SU-DHL-6 (cell line): ENCODE data around the gene CDH13.

Source experiments
- H2AFZ ChIP-seq: fragments of 200-600 bp; sonication (generic); 2 replicates; pipeline ENCODE4 v1.6.1; 2014; ENCODE audit warnings: low read depth, mild to moderate bottlenecking, moderate library complexity, mixed read lengths, antibody characterized with exemption, low read length; ENCODE audit not compliant: severe bottlenecking
- H3F3A ChIP-seq: fragments of 200-600 bp; shearing (Covaris generic); 2 replicates; pipeline ENCODE4 v1.6.0; 2016; ENCODE audit warnings: antibody characterized with exemption, mild to moderate bottlenecking; ENCODE audit not compliant: insufficient read depth
- H3K27ac ChIP-seq: fragments of 200-600 bp; sonication (generic); 2 replicates; pipeline ENCODE4 v1.5.1; 2016; ENCODE audit warnings: low read depth, mild to moderate bottlenecking, low read length, moderate library complexity, mixed read lengths
- H3K27me3 ChIP-seq: fragments of 200-600 bp; sonication (generic), shearing (Covaris generic); 2 replicates; pipeline ENCODE4 v1.6.0; 2014; ENCODE audit warnings: mild to moderate bottlenecking, low read length
- H3K36me3 ChIP-seq: fragments of 200-600 bp; sonication (generic); 2 replicates; pipeline ENCODE4 v1.6.1; 2014; ENCODE audit warnings: mild to moderate bottlenecking, low read length, mixed read lengths
- H3K4me2 ChIP-seq: fragments of 300-600, 200-600 bp; shearing (Covaris generic), sonication (generic); 2 replicates; pipeline ENCODE4 v1.6.0; 2014; ENCODE audit warnings: low read length, low read depth, mild to moderate bottlenecking; ENCODE audit not compliant: poor library complexity, severe bottlenecking
- H3K4me3 ChIP-seq: fragments of 200-600 bp; sonication (generic); 2 replicates; pipeline ENCODE4 v1.5.1; 2014; ENCODE audit warnings: antibody characterized with exemption, low read length, mild to moderate bottlenecking, mixed read lengths; ENCODE audit not compliant: insufficient read depth, poor library complexity, severe bottlenecking
- H3K79me2 ChIP-seq: fragments of 200-600 bp; sonication (generic); 2 replicates; pipeline ENCODE4 v1.6.1; 2014; ENCODE audit warnings: mild to moderate bottlenecking, low read length, moderate library complexity; ENCODE audit not compliant: insufficient read depth
- H3K9ac ChIP-seq: fragments of 200-600 bp; sonication (generic); 2 replicates; pipeline ENCODE4 v1.7.0; 2014; ENCODE audit warnings: mild to moderate bottlenecking, low read length
- H3K9me2 ChIP-seq: fragments of 200-600 bp; sonication (generic); replicated peaks from 2 replicates; pipeline ENCODE4 v1.6.1; 2014; ENCODE audit warnings: low read length; ENCODE audit not compliant: insufficient read depth
- H3K9me3 ChIP-seq: fragments of 200-600 bp; sonication (generic); 2 replicates; pipeline ENCODE4 v1.6.1; 2014; ENCODE audit warnings: low read length, mixed read lengths; ENCODE audit not compliant: insufficient read depth
- H4K20me1 ChIP-seq: fragments of 200-600 bp; sonication (generic); 2 replicates; pipeline ENCODE4 v1.6.1; 2014; ENCODE audit warnings: low read depth, mild to moderate bottlenecking, antibody characterized with exemption, low read length, moderate library complexity, mixed read lengths
- EZH2phosphoT487 ChIP-seq: fragments of 200-600 bp; sonication (generic), shearing (Covaris generic); conservative IDR thresholded peaks from 2 replicates; pipeline ENCODE4 v1.6.1; 2018; ENCODE audit warnings: mild to moderate bottlenecking, antibody characterized with exemption, low read length, moderate library complexity, mixed read lengths
- TF ChIP-seq, protein P1 (sequence below): fragments of 200-600 bp; sonication (generic); IDR thresholded peaks from one replicate; pipeline ENCODE4 v1.5.1; 2017; ENCODE audit warnings: antibody characterized with exemption, mild to moderate bottlenecking, low read length, moderate library complexity; ENCODE audit not compliant: insufficient read depth, poor library complexity, severe bottlenecking

The CDH13 gene

DNA sequence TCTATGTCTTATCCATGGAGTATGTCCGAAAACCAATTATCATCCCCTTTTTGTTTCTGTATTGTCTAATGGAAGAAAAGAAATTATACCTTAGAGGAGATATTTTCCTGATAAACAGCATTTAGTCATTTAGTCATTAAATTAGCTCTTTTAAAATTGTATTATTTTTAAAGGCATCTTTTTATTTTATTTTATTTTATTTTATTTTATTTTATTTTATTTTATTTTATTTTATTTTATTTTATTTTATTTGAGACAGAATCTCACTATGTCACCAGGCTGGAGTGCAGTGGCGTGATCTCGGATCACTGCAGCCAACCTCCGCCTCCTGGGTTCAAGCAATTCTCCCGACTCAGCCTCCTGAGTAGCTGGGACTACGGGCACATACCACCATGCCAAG, 559.1 kb downstream of the CDH13 start:
- Histone ChIP-seq H3K9ac (no peak overlapping the region), H3K27me3 (no peaks in the 10 kb centered on the region), H3K9me2 (no peaks in the 10 kb centered on the region), H3F3A (no peaks in the 10 kb centered on the region), H3K4me2 (no peak overlapping the region), H4K20me1 (no peaks in the 10 kb centered on the region), H3K9me3 (no peaks in the 10 kb centered on the region), H3K4me3 (no peak overlapping the region), H3K36me3 (no peaks in the 10 kb centered on the region), H3K79me2 (no peaks in the 10 kb centered on the region), H3K27ac (no peak overlapping the region), H2AFZ (no peak overlapping the region)
- TF ChIP-seq, protein P1, sequence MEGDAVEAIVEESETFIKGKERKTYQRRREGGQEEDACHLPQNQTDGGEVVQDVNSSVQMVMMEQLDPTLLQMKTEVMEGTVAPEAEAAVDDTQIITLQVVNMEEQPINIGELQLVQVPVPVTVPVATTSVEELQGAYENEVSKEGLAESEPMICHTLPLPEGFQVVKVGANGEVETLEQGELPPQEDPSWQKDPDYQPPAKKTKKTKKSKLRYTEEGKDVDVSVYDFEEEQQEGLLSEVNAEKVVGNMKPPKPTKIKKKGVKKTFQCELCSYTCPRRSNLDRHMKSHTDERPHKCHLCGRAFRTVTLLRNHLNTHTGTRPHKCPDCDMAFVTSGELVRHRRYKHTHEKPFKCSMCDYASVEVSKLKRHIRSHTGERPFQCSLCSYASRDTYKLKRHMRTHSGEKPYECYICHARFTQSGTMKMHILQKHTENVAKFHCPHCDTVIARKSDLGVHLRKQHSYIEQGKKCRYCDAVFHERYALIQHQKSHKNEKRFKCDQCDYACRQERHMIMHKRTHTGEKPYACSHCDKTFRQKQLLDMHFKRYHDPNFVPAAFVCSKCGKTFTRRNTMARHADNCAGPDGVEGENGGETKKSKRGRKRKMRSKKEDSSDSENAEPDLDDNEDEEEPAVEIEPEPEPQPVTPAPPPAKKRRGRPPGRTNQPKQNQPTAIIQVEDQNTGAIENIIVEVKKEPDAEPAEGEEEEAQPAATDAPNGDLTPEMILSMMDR, result no peak
- no peak for TF ChIP-seq EZH2phosphoT487

DNA sequence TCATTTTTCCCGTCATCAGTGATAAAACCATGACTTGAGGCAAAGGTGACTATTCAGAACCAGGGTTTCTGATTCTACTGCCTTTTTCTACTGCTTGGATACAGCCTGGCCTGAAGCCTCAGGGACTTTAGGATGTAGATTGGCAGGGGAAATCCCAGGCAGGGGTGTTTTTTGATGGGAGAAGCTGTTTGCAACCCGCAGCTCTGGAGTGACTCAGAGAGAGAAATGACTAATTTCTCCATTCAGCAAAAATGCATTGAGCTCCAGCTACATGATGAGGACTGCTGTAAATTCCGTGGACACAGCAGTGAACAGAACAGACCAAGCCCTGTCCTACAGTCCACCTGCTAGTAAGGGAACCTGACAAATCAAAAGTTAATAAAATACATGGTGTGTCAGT, 560.6 kb downstream of the CDH13 start:
- H4K20me1 ChIP-seq, result no peaks in the 10 kb centered on the region
- H3K4me3 ChIP-seq, result no peak overlapping the region
- H3K36me3 ChIP-seq, result no peaks in the 10 kb centered on the region
- no peaks in the 10 kb centered on the region for H3K9me2 ChIP-seq
- H3K79me2 ChIP-seq, result no peaks in the 10 kb centered on the region
- no peaks in the 10 kb centered on the region for H3K9me3 ChIP-seq
- H2AFZ ChIP-seq, result no peak overlapping the region
- TF ChIP-seq EZH2phosphoT487, result no peak
- TF ChIP-seq, protein P1, result no peak
- H3K27ac ChIP-seq, result no peak overlapping the region
- no peaks in the 10 kb centered on the region for H3K27me3 ChIP-seq
- H3K9ac ChIP-seq, result no peak overlapping the region
- H3K4me2 ChIP-seq, result no peak overlapping the region
- no peaks in the 10 kb centered on the region for H3F3A ChIP-seq

- Histone ChIP-seq H3K9me2 (no peaks in the 10 kb centered on the region), H3K79me2 (no peaks in the 10 kb centered on the region), H3K36me3 (no peaks in the 10 kb centered on the region), H3K9me3 (no peaks in the 10 kb centered on the region), H3F3A (no peaks in the 10 kb centered on the region), H3K27me3 (no peaks in the 10 kb centered on the region), H3K4me2 (no peak overlapping the region), H4K20me1 (no peaks in the 10 kb centered on the region), H3K9ac (no peak overlapping the region), H3K4me3 (no peak overlapping the region), H3K27ac (no peak overlapping the region), H2AFZ (no peak overlapping the region)
- TF ChIP-seq, protein P1, result no peak
- no peak for TF ChIP-seq EZH2phosphoT487
Measured at GRCh38 chr16:83196796-83197195, 570.0 kb downstream of the CDH13 start.
